Right ventricle myocardium inferior (tissue), 1 donor: ENCODE data around the gene PER3. TPM values are rescaled to one million over a fixed set of nuclear protein-coding genes. Genes with fewer than 3 reads are reported as not detected.

ENCODE experiments used
- ATAC-seq: fragments of 200-7000 bp; cut with Tn5 transposase; one replicate; pipeline ENCODE4 v1.9.1; 2020; ENCODE audit warnings: mild to moderate bottlenecking, moderate library complexity
- DNase-seq: peaks from one replicate; pipeline ENCODE4 v3.0.0; 2021; ENCODE audit errors: missing footprints
- intact Hi-C: fragments of 100-400 bp; cut with DNase I; formaldehyde crosslinking; loops from one replicate; pipeline ENCODE4 v1.11.0; 2022
- total RNA-seq: library from RNA; stranded (reverse); fragmentation: NEBNext Ultra II Directional; extraction: Animal tissue kit (Norgen Biotek cat#: 25700); gene quantifications from one replicate; pipeline ENCODE4 v1.2.1, GENCODE V29; 2021
- donor health status: DM: no; HTN: yes; CAD: no; lungs with severe emphysema.

PER3 gene
- total RNA-seq, 1 donor from 2014 or later = 15.4 TPM

DNA sequence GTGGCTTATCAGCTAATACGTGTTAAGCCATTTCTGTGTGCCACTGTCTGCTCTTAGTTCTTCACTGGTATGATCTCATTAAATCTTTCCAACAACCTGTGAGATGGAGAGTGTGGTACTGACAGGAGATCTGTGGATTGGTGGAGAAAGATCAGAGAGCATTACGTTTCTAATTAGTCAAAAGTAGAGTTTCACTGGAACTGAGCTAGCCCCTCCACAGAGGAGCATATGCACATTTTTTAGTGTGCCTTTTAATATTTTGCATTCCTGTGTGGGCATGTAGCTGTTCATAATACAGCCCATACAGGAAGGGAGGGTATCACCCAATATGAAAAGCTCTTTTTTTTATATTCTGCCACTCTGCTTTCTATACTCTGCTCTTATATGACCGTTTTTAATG lies 37.2 kb downstream of the PER3 start:
- intact Hi-C loops = no loop called here
- ATAC-seq (no peak), DNase-seq (no peak)

DNA sequence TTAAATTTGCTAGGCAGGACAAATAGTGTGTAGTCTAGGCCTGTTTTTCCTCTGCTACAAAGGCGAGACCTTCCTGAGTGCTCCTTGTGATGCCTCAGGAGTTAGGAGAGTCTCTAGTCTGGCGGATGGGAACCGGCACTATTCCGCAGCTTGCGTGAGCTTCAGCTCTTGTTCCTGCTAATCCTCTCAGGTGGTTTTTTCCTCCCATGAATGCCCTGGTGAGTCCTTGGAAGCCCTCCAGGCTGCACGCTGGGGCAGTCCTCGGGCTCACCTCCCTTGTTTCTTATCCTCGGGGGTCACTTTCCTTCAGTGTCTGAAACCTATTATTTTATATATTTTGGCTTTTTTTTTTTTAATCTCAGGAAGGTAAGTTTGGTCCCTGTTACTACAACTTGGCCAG lies 40.6 kb downstream of the PER3 start:
- DNase-seq (no peak), ATAC-seq (no peak)
- intact Hi-C loops = no loop called here

DNA sequence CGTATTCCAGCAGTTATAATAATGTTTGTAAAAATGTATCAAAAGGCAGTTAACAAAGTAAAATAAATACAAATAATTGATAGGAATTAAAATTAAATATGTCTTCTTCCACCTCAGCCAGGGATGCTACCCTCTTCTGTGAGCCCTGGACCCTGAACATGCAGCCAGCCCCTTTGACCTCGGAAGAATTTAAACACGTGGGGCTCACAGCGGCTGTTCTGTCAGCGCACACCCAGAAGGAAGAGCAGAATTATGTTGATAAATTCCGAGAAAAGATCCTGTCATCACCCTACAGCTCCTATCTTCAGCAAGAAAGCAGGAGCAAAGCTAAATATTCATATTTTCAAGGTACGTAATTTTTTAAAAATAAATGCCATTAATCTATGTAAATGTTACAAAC lies 42.3 kb downstream of the PER3 start:
- intact Hi-C loops = no loop called here
- DNase-seq = no peak

DNA sequence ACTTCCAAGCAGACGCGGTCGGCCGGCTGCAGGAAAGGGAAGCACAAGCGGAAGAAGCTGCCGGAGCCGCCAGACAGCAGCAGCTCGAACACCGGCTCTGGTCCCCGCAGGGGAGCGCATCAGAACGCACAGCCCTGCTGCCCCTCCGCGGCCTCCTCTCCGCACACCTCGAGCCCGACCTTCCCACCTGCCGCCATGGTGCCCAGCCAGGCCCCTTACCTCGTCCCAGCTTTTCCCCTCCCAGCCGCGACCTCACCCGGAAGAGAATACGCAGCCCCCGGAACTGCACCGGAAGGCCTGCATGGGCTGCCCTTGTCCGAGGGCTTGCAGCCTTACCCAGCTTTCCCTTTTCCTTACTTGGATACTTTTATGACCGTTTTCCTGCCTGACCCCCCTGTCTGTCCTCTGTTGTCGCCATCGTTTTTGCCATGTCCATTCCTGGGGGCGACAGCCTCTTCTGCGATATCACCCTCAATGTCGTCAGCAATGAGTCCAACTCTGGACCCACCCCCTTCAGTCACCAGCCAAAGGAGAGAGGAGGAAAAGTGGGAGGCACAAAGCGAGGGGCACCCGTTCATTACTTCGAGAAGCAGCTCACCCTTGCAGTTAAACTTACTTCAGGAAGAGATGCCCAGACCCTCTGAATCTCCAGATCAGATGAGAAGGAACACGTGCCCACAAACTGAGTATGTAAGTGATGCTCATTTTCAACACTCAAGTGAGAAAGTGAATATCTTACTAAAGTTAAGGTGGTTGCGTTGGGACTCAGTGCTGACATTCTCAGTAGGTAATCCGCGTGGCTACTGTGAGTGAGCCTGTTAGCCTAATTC lies 43.2 kb downstream of the PER3 start:
- intact Hi-C loops = no loop called here
- no peak for ATAC-seq

More for the DNA sequence above, 42.3 kb downstream of the PER3 start:
- no peak for ATAC-seq

GRCh38 chr1:7831458-7831857 lies 47.4 kb downstream of the PER3 start:
- DNase-seq (no peak), ATAC-seq (no peak)
- intact Hi-C loops = no loop called here

More for the DNA sequence above, 43.2 kb downstream of the PER3 start:
- DNase-seq = no peak

- intact Hi-C loops = no loop called here
- no peak for ATAC-seq
- no peak for DNase-seq
Observed at GRCh38 chr1:7833035-7833434, 48.9 kb downstream of the PER3 start.

DNA sequence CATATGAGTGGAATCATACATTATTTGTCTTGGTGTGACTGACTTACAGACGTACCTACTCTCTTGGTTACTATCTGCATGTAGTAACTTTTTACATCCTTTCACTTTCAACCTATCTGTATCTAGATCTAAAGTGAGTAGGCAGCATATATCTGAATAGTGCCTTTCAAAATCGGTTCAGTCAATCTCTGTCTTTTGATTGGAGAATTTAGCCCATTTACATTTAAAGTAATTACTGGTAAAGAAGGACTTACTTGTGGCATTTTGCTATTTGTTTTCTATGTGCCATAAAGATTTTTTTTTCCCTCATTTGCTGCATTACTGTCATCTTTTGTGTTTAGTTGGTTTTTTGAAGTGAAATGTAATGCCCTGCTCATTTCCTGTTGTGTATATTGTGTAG lies 54.6 kb downstream of the PER3 start:
- intact Hi-C loops = no loop called here
- ATAC-seq (no peak), DNase-seq (no peak)

DNA sequence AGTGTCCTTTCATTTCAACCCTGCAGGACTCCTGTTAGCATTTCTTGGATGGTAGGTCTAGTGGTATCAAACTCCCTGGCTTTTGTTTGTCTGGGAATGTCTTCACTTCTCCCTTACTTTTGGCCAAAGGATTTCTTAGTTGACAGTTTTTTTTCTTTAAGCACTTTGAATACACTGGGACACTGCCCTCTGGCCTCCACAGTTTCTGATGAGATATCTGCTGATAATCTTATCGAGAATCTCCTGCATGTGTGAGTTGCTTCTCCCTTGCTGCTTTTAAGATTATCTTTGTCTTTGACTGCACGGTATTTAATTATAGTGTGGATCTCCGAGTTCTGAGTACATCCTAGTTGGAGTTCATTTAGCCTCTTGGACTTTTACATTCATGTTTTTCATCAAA lies 55.4 kb downstream of the PER3 start:
- no peak for DNase-seq
- intact Hi-C loops = no loop called here
- no peak for ATAC-seq

GRCh38 chr1:7842517-7842916 lies 58.4 kb downstream of the PER3 start:
- intact Hi-C loops = no loop called here
- ATAC-seq (no peak), DNase-seq (no peak)

GRCh38 chr1:7845761-7846160 lies 61.7 kb downstream of the PER3 start:
- no peak for ATAC-seq
- DNase-seq = no peak
- intact Hi-C loops = no loop called here

GRCh38 chr1:7846656-7847055 lies 62.6 kb downstream of the PER3 start:
- DNase-seq (no peak), ATAC-seq (no peak)
- intact Hi-C loops = no loop called here

- no peak for ATAC-seq
- intact Hi-C loops = no loop called here
Observed at GRCh38 chr1:7847599-7847998, 63.5 kb downstream of the PER3 start.

DNA sequence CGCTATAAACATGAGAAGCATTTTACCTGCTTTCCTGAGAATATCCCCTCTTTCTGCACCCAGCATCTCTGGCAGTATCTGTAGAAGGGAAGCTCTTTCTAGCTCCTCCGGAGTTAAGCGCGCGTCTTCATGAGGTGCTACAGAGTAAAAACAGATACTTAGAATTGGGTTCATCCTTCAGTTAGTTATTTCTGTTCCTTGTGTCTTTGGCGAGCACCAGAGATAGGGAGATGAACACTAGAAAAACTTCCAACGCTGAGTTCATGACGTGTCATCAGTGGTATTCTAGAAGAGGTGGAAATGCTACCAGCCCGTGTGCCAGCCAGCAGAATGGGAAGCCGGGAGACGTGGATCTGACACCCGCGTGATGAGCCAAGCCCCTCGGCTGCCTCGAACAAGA lies 66.7 kb downstream of the PER3 start:
- no peak for ATAC-seq
- intact Hi-C loops = no loop called here
- DNase-seq = no peak

More at GRCh38 chr1:7847599-7847998, 63.5 kb downstream of the PER3 start:
- no peak for DNase-seq

DNA sequence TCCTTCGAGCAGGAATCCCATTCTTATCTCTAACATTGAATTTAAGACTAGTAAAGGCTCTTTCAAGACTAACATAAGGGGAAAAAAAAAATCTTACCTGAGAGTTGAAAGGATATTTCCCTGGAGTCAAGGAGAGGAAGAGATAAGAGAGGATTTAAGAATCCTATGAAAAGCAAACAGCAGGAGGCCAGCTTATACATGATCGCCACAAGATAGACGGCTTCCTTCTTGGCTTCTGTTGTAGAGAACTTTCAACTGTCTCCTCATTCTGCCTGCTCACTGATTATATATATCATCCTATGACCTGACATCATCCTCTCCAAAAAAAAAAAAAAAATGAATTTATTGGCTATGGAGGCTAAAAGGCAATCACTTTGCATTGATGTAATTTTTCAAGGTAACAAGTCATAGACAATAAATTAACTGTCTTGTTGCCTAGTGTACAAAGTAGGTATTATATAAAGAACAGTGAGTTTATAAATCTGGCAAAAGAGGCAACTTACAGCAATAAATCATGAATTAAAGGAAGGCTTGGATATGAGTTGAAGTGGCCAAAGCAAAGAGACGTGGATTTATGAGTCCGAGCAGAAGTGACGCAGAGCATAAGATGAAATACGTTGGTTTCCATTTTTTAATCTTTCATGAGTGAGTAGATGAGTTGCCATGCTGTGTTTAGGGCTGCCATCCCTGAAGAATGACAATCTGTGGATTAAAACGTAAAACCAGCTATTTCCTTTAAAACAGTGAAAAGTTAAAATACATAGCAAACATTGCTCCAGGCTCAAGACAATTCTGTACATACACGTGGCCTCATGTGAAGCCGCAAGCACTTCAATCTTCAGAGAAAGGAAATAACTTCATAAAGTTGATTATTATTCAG lies 69.0 kb downstream of the PER3 start, which contains the start of gene UTS2:
Gene UTS2 (minus strand): TSS at position 262 of the 880 bp plus-strand sequence. CDS start 62 bp downstream, at position 200.
- ATAC-seq (no peak), DNase-seq (no peak)
- intact Hi-C loops = no loop called here

DNA sequence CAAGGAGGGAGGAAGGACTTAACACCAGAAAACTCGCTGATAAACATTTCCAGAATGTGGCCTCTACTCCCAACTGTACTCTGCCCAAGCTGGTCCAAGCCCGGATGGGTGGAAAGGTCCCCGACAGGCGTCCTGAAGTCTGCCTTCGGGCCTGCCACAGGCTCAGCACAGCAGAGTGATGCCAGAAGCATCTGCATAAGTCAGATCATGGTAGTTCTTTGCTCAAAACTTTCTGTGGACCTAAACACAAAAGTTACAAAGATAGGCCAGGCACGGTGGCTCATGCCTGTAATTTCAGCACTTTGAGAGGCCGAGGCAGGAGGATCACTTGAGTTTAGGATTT lies 69.6 kb downstream of the PER3 start:
- intact Hi-C loops = no loop called here
- DNase-seq (no peak), ATAC-seq (no peak)

GRCh38 chr1:7856345-7856744 lies 72.3 kb downstream of the PER3 start:
- no peak for ATAC-seq
- DNase-seq = no peak
- intact Hi-C loops = no loop called here

GRCh38 chr1:7857000-7857399 lies 72.9 kb downstream of the PER3 start:
- intact Hi-C loops = no loop called here
- ATAC-seq (no peak), DNase-seq (no peak)

GRCh38 chr1:7857985-7858384 lies 73.9 kb downstream of the PER3 start:
- DNase-seq (no peak), ATAC-seq (no peak)
- intact Hi-C loops = no loop called here

GRCh38 chr1:7859406-7859805 lies 75.3 kb downstream of the PER3 start:
- DNase-seq = no peak
- intact Hi-C loops = no loop called here
- no peak for ATAC-seq

DNA sequence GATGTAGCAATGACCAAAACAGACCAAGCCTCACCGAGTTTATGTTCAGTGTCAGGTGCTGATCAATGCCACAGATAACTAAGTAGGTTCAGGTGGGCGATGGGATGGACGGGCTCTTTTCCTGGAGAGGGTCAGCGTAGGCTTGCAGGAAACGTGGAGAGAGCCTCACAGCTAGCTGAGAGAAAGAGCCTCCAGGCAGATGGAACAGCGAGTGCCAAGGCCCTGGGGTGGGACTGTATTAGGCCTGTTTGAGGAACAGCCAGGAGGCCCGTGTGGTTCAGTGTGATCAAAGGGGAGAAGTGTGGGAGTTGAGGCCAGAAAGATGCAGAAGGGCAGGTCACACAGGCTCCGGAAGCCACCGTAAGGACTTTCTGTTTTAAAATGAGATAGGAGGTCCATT lies 76.0 kb downstream of the PER3 start:
- ATAC-seq (no peak), DNase-seq (no peak)
- intact Hi-C loops = no loop called here
